ENCODE results near the gene ZYX.
"Not testable (repeated sequence)": the region's sequence is repeated elsewhere in the genome, so short reads cannot be mapped to it uniquely, and the experiment has no call there.

Gene ZYX

GRCh38 chr7:143385891-143386781 is 5.0 kb downstream of the ZYX start:
- DNase-seq = no peak

- DNase-seq = no peak
Observed at GRCh38 chr7:143387156-143387975, 6.2 kb downstream of the ZYX start.

GRCh38 chr7:143388051-143388450 is 6.9 kb downstream of the ZYX start:
- no peak for DNase-seq

GRCh38 chr7:143388491-143389101 is 7.5 kb downstream of the ZYX start:
- no peak for DNase-seq

- DNase-seq = no peak
Observed at GRCh38 chr7:143389316-143390103, 8.4 kb downstream of the ZYX start.

GRCh38 chr7:143390104-143390772 is 9.1 kb downstream of the ZYX start:
- DNase-seq = no peak

- DNase-seq = no peak
Observed at GRCh38 chr7:143390773-143391317, 9.7 kb downstream of the ZYX start.

- DNase-seq = peak; percentile 87
Observed at GRCh38 chr7:143391462-143392404, 10.6 kb downstream of the ZYX start.

- not testable (repeated sequence) for DNase-seq
Observed at GRCh38 chr7:143392427-143392826, 11.3 kb downstream of the ZYX start.

- no peak for DNase-seq
Observed at GRCh38 chr7:143392875-143393266, 11.7 kb downstream of the ZYX start.

- DNase-seq = no peak
Observed at GRCh38 chr7:143393267-143394041, 12.3 kb downstream of the ZYX start.

GRCh38 chr7:143394068-143394467 is 12.9 kb downstream of the ZYX start:
- no peak for DNase-seq

GRCh38 chr7:143394777-143395176 is 13.6 kb downstream of the ZYX start:
- DNase-seq = no peak

GRCh38 chr7:143395187-143396149 is 14.3 kb downstream of the ZYX start:
- no peak for DNase-seq

GRCh38 chr7:143396182-143396581 is 15.0 kb downstream of the ZYX start:
- no peak for DNase-seq

- no peak for DNase-seq
Observed at GRCh38 chr7:143396625-143397556, 15.7 kb downstream of the ZYX start.
